ENCODE data around the gene LZTR1.

LZTR1 gene

DNA sequence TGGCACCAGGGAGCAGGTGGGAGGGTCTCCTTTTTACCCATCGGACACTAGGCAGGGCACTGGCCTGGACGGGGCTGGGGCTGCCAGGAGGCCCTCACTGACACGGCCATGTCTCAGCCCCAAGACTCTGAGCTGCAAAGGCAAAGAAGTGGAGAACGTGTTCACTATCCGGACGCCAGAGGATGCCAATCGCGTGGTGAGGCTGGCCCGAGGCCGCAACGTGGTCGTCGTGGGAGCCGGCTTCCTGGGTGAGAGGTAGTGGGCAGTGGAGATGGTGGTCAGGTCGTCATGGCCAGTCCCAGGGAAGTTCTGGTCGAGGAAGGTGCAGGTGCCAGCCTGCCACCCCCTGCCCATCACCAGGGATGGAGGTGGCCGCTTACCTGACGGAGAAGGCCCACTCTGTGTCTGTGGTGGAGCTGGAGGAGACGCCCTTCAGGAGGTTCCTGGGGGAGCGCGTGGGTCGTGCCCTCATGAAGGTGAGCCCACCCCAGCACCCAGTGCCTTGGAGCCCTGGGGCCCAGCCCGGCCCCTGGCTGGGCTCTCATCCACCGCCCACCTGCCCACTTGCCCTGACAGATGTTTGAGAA, 5.7 kb upstream of the LZTR1 start:
- in situ Hi-C loops (cut with MboI; ENCODE audit: low sequenced_read_pairs): no loop called here
- Histone ChIP-seq H3K9me3 (peaks cover 7% of the 10 kb centered on the region; the same call in 1 of the 2 replicates), H3K4me1 (peaks cover 4% of the 10 kb centered on the region), H3K36me3 (replicated peaks) (no peaks in the 10 kb centered on the region), H3K4me3 (no peak overlapping the region), H3K27me3 (ENCODE audit: low read depth) (no peaks in the 10 kb centered on the region)
- no peak for DNase-seq (ENCODE audit: low spot score in 2 of 2)

DNA sequence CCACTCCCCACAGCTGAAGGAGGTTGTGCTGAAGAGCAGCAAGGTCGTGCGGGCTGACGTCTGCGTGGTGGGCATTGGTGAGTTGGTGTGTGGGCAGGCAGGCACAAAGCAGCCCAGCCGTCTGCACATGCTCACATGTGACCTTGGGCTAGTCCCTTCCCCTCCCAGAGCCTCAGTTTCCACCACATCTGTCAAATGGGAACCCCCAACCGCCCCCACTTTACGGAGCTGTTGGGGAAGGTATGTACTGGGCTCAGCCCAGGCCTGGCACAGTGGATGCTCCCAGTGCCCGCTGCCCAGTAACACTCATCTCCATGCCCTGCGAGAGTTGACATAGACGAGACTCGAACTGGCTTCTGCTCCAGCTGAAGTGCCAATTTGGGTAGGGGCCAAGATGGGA, 5.1 kb upstream of the LZTR1 start:
- Histone ChIP-seq H3K9me3 (peaks cover 7% of the 10 kb centered on the region; the same call in 1 of the 2 replicates), H3K36me3 (replicated peaks) (no peaks in the 10 kb centered on the region), H3K4me1 (peaks cover 5% of the 10 kb centered on the region), H3K4me3 (no peak overlapping the region), H3K27me3 (ENCODE audit: low read depth) (no peaks in the 10 kb centered on the region)
- no peak for DNase-seq (ENCODE audit: low spot score in 2 of 2)
- in situ Hi-C loops (cut with MboI; ENCODE audit: low sequenced_read_pairs): no loop called here

DNA sequence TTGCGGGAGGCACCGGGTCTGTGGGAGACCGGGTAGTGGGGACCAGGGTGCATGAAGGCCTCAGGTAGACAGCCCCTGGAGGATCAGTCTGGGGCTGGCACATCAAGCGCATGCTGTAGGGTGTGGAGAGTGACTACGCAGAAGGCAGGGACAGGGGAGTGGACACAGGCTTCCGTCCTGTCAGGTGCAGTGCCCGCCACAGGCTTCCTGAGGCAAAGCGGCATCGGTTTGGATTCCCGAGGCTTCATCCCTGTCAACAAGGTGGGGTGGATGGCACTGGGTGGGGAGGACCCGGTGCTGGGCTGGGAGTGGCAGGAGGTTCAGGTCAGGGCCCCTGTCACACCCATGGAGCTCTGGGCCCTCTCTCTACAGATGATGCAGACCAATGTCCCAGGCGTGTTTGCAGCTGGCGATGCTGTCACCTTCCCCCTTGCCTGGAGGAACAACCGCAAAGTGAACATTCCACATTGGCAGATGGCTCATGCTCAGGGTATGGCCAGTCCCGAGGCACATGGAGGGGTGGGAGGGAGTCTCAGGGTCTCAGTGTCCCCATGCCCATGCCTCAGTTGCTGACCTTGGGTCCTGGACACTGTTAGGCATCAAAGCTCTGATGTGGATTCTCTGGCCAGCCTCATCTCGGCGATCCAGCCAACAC, 4.5 kb upstream of the LZTR1 start:
- no peaks in the 10 kb centered on the region; the same call in 1 of the 2 replicates for H3K36me3 ChIP-seq (replicated peaks)
- no peak for DNase-seq (ENCODE audit: low spot score in 2 of 2)
- H3K27me3 ChIP-seq (ENCODE audit: low read depth): no peaks in the 10 kb centered on the region
- no peak overlapping the region for H3K4me3 ChIP-seq
- peaks cover 5% of the 10 kb centered on the region for H3K4me1 ChIP-seq
- H3K9me3 ChIP-seq: peaks cover 7% of the 10 kb centered on the region; the same call in 1 of the 2 replicates
- in situ Hi-C loops (cut with MboI; ENCODE audit: low sequenced_read_pairs): no loop called here

DNA sequence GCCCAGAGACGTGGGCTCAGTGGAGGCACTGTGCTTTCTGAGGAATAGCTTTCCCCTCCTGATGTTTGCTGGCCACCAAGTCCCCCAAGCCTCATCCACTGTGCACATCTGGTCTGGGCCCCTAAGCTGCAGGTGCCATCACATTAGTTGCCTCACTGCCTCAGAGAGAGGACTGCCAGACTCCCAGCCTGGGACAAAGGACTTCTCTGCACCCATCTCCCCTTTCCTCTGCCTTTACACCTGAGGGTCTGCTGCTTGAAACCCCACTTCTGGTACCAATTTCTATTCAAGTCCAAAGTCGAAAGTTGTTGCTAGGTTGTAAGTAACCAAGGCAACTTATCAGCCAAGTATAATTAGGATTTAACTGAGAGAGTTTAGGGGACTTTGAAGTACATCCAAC, 3.7 kb upstream of the LZTR1 start:
- no peaks in the 10 kb centered on the region; the same call in 1 of the 2 replicates for H3K36me3 ChIP-seq (replicated peaks)
- in situ Hi-C loops (cut with MboI; ENCODE audit: low sequenced_read_pairs): no loop called here

DNA sequence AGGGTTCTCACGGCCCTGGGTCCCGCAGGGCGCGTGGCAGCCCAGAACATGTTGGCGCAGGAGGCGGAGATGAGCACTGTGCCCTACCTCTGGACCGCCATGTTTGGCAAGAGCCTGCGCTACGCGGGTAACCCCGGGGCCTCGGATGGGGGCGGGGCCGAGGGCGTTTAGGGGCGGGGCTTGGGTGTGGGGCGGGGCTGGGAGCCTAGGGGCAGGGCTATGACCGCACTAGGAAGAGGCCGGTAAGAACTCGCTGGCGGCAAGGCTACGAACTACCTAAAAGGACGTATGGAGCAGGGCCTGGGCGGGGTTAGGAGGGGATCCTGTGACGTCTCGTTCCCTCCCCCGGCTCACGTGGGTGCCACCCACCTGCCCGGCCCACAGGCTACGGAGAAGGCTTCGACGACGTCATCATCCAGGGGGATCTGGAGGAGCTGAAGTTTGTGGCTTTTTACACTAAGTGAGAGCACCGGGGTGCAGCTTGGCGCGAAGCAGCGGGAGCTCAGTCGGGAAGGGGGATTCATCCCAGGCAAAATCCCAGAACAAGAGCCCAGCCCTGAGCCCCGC, 2.8 kb upstream of the LZTR1 start:
- peaks cover 9% of the 10 kb centered on the region for H3K4me1 ChIP-seq
- H3K36me3 ChIP-seq (replicated peaks): peaks cover 5% of the 10 kb centered on the region
- H3K4me3 ChIP-seq: no peak overlapping the region
- H3K27me3 ChIP-seq (ENCODE audit: low read depth): no peaks in the 10 kb centered on the region
- H3K9me3 ChIP-seq: peaks cover 7% of the 10 kb centered on the region; the same call in 1 of the 2 replicates
- in situ Hi-C loops (cut with MboI; ENCODE audit: low sequenced_read_pairs): no loop called here
- no peak for DNase-seq (ENCODE audit: low spot score in 2 of 2)

More for the DNA sequence above, 3.7 kb upstream of the LZTR1 start:
- Histone ChIP-seq H3K9me3 (peaks cover 7% of the 10 kb centered on the region; the same call in 1 of the 2 replicates), H3K27me3 (ENCODE audit: low read depth) (no peaks in the 10 kb centered on the region), H3K4me3 (no peak overlapping the region), H3K4me1 (peaks cover 9% of the 10 kb centered on the region)
- DNase-seq (ENCODE audit: low spot score in 2 of 2): no peak

DNA sequence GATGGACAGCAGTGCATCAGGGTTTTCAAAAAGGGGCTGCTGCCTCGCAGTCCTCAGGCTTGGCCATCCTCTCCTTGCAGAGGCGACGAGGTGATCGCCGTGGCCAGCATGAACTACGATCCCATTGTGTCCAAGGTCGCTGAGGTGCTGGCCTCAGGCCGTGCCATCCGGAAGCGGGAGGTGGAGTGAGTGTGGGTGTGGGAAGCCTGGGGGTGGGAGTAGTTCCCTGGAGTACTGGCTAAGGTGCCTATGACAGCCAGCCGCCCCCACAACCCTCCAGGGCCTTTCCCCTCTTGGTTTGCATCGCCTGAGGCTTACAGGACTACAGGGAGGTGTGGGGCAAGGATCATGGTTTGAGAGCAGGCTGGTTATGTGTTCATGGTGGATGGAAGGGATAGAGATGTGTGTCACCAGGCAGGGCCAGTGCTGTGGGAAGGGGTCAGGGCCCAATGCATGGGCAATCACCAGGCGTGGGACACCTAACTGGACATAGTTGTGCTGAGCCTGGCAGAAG, 2.1 kb upstream of the LZTR1 start:
- H3K9me3 ChIP-seq: peaks cover 7% of the 10 kb centered on the region; the same call in 1 of the 2 replicates
- H3K4me3 ChIP-seq: no peak overlapping the region
- H3K36me3 ChIP-seq (replicated peaks): peaks cover 5% of the 10 kb centered on the region
- peaks cover 9% of the 10 kb centered on the region for H3K4me1 ChIP-seq
- no peaks in the 10 kb centered on the region for H3K27me3 ChIP-seq (ENCODE audit: low read depth)
- DNase-seq (ENCODE audit: low spot score in 2 of 2): no peak
- in situ Hi-C loops (cut with MboI; ENCODE audit: low sequenced_read_pairs): loop anchor here (10.0 kb wide), 2 partner anchors 65 to 175 kb away; partner anchors contain the start of gene CRKL

DNA sequence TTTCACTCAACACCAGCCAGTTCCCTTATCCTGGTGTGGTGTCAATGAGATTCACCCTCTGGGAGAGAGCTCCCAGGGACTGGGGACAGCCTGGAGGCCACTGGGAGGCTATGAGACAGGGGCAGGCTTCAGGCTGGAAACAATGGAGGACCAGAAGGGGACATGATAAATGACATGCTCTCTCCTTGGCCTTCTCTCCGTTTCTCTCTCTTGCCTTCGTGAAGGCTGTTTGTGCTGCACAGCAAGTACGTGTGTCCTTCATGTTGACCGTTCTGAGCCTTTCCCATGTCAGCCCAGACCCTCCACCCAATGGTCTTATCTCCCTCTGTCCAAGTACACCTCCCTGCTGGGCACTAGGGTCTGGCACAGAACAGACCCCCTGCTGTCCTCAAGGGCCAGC, 1.6 kb upstream of the LZTR1 start:
- no peak for DNase-seq (ENCODE audit: low spot score in 2 of 2)
- H3K4me3 ChIP-seq: no peak overlapping the region
- H3K9me3 ChIP-seq: peaks cover 7% of the 10 kb centered on the region; the same call in 1 of the 2 replicates
- H3K4me1 ChIP-seq: peaks cover 9% of the 10 kb centered on the region
- no peaks in the 10 kb centered on the region for H3K27me3 ChIP-seq (ENCODE audit: low read depth)
- in situ Hi-C loops (cut with MboI; ENCODE audit: low sequenced_read_pairs): loop anchor here (10.0 kb wide), 2 partner anchors 66 to 176 kb away; partner anchors contain the start of gene CRKL
- peaks cover 5% of the 10 kb centered on the region for H3K36me3 ChIP-seq (replicated peaks)

DNA sequence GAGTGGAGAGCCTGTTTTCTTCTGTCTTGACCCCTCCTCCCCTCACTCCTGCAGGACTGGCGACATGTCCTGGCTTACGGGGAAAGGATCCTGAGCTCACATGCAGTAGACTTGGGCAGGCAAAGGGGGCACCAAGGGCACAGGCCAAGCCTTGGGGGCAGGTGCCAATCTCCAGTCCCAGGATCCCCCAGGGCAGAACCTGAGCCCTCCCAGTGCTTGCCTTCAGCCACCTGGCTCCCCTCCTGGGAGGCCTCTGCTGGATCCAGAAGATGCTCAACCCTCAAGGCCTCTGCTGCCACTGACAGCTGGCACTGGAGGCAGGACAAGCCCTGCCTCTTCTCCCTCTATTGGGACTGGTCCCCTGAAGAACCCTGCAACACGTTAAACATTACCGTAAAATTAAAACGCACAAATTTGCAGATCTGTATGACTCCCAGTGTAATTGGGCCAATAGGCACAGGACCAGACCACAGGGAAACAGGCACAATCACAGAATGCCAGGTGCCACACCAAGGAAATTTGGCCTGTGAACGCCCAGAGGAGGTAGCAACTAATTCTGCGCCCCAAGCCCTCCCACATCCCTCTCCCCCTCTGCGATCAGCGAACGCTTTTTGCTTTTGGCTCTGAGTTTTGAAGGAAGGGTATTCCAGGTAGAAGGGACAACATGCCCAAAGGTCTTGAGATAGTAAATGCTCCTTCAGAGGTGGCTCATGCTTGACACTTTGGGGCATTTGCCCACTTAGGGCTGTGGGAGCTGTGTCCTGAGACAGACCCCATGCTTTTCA, 967 bp upstream of the LZTR1 start:
- in situ Hi-C loops (cut with MboI; ENCODE audit: low sequenced_read_pairs): loop anchor here (10.0 kb wide), 2 partner anchors 66 to 176 kb away; partner anchors contain the start of gene CRKL
- Histone ChIP-seq H3K4me1 (peaks cover 9% of the 10 kb centered on the region), H3K4me3 (peak overlapping the region; percentile 82), H3K27me3 (ENCODE audit: low read depth) (no peaks in the 10 kb centered on the region), H3K36me3 (replicated peaks) (peaks cover 9% of the 10 kb centered on the region), H3K9me3 (peaks cover 7% of the 10 kb centered on the region; the same call in 1 of the 2 replicates)
- DNase-seq (ENCODE audit: low spot score in 2 of 2): no peak

DNA sequence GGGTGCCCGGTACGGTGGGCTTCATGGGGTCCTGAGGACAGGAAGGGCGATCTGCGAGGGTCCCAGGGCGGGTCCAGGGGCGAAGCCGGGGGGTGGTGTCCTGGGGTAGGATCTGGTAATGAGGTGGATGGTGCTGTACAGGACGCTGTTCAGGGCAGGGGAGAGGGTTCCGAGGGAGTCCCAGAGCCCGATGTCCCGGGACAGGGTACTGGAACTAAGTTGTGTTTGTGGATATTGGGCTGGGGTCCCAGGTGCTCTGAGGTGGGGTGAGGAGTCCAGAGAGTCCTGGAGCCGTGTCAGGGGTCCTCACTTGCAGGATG, 426 bp downstream of the LZTR1 start:
- no peak for DNase-seq (ENCODE audit: low spot score in 2 of 2)
- Histone ChIP-seq H3K36me3 (replicated peaks) (peaks cover 10% of the 10 kb centered on the region), H3K9me3 (peaks cover 7% of the 10 kb centered on the region; the same call in 1 of the 2 replicates), H3K4me3 (peak overlapping the region; percentile 82), H3K4me1 (peaks cover 9% of the 10 kb centered on the region), H3K27me3 (ENCODE audit: low read depth) (no peaks in the 10 kb centered on the region)
- in situ Hi-C loops (cut with MboI; ENCODE audit: low sequenced_read_pairs): loop anchor here (10.0 kb wide), 2 partner anchors 68 to 178 kb away; partner anchors contain the start of gene CRKL

DNA sequence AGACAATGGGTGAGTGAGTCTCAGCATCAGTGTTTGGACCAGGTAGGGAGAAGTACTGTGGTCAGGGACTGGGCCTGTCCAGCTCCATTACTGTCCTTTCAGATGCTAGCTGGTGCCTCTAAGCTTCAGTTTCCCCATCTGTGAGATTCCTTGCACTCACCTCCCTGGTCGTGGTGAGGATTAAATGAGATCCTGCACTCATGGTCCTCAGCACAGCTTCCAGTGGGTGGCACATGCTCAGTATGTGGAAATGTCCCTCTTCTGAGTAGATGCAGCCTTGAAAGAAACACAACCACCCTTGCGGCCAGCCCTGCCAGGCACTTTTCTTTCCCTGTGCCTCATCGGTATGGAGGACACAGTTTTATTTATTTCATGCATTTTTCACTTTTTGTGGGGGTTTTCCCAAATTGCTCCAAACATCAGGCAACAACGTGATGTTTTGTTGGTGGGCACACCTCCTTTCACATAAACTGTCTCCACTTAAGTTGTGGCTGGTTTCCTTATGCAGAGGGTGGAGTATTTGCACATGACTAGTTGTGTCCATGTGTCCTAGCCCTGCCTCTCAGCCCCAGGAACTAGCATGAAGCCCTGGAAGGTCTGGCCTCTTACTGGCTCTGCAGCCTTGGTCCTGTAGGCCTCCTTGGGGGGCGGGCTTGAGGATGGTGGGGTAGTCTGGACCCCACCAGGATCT, 1.1 kb downstream of the LZTR1 start:
- peaks cover 7% of the 10 kb centered on the region; the same call in 1 of the 2 replicates for H3K9me3 ChIP-seq
- H3K4me1 ChIP-seq: peaks cover 9% of the 10 kb centered on the region
- peaks cover 12% of the 10 kb centered on the region for H3K36me3 ChIP-seq (replicated peaks)
- no peak for DNase-seq (ENCODE audit: low spot score in 2 of 2)
- no peaks in the 10 kb centered on the region for H3K27me3 ChIP-seq (ENCODE audit: low read depth)
- in situ Hi-C loops (cut with MboI; ENCODE audit: low sequenced_read_pairs): loop anchor here (10.0 kb wide), 2 partner anchors 68 to 178 kb away; partner anchors contain the start of gene CRKL
- peak overlapping the region; percentile 82 for H3K4me3 ChIP-seq

DNA sequence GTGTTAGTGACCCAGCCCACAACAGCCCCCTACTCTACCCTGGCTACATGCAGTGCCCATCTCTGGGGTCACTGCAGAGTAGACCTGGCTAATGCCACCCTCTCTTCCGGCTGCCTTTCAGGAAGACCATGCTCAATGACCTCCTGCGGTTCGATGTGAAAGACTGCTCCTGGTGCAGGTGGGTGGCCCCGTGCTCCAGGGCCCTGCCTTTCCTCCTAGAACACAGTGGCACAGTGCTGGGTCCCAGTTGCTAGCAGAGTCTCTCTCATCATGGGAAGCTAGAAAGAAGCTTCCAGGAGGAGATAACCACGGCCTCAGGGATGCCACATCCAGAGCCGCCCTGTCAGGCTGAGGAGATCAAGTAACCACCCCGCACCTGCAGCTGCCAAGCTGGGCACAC, 3.6 kb downstream of the LZTR1 start:
- peaks cover 9% of the 10 kb centered on the region for H3K4me1 ChIP-seq
- in situ Hi-C loops (cut with MboI; ENCODE audit: low sequenced_read_pairs): loop anchor here (10.0 kb wide), 2 partner anchors 71 to 181 kb away; partner anchors contain the start of gene CRKL

DNA sequence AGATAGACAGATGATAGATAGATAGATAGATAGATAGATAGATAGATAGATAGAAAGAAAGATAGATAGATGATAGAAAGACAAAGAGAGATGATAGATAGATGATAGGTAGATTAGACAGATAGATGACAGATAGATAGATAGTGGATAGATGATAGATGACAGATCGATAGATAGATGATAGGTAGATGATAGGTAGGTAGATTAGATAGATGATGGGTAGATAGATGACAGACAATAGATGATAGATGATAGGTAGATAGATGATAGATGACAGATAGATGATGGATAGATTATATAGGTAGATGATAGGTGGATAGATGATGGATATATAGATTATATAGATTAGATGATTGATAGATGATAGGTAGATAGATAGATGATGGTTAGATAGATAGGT, 4.3 kb downstream of the LZTR1 start:
- in situ Hi-C loops (cut with MboI; ENCODE audit: low sequenced_read_pairs): loop anchor here (10.0 kb wide), 2 partner anchors 72 to 182 kb away; partner anchors contain the start of gene CRKL
- Histone ChIP-seq H3K4me3 (no peak overlapping the region), H3K4me1 (peaks cover 6% of the 10 kb centered on the region), H3K36me3 (replicated peaks) (peaks cover 15% of the 10 kb centered on the region), H3K27me3 (ENCODE audit: low read depth) (no peaks in the 10 kb centered on the region), H3K9me3 (no peaks in the 10 kb centered on the region)
- no peak for DNase-seq (ENCODE audit: low spot score in 2 of 2)

More for the DNA sequence above, 3.6 kb downstream of the LZTR1 start:
- no peaks in the 10 kb centered on the region for H3K9me3 ChIP-seq
- H3K27me3 ChIP-seq (ENCODE audit: low read depth): no peaks in the 10 kb centered on the region
- no peak for DNase-seq (ENCODE audit: low spot score in 2 of 2)
- H3K36me3 ChIP-seq (replicated peaks): peaks cover 12% of the 10 kb centered on the region
- no peak overlapping the region for H3K4me3 ChIP-seq
